OCI-LY1 (cell line): ENCODE measurements around the gene NLRP13.

Experiments used
- H2AFZ ChIP-seq: fragments of 200-600 bp; sonication (generic), shearing (Covaris generic); 2 replicates; pipeline ENCODE4 v1.6.0; 2014; ENCODE audit warnings: antibody characterized with exemption, mild to moderate bottlenecking, low read length
- H3F3A ChIP-seq: fragments of 200-600 bp; sonication (generic), shearing (Covaris generic); 2 replicates; pipeline ENCODE4 v1.6.0; 2014; ENCODE audit warnings: mild to moderate bottlenecking, antibody characterized with exemption, low read length, moderate library complexity; ENCODE audit not compliant: insufficient read depth
- H3K27ac ChIP-seq: fragments of 200-600 bp; sonication (generic); 2 replicates; pipeline ENCODE4 v1.5.1; 2014; ENCODE audit warnings: low read length, mixed run types, mild to moderate bottlenecking, low read depth; ENCODE audit not compliant: poor library complexity, severe bottlenecking
- H3K27me3 ChIP-seq: fragments of 200-600 bp; sonication (generic); 2 replicates; pipeline ENCODE4 v1.6.0; 2014; ENCODE audit warnings: antibody characterized with exemption, mild to moderate bottlenecking, low read length, moderate library complexity; ENCODE audit not compliant: insufficient read depth
- H3K36me3 ChIP-seq: fragments of 200-600 bp; sonication (generic); 2 replicates; pipeline ENCODE4 v1.6.1; 2014; ENCODE audit warnings: mild to moderate bottlenecking, antibody characterized with exemption, low read length, moderate library complexity, mixed read lengths; ENCODE audit not compliant: insufficient read depth
- H3K4me1 ChIP-seq: fragments of 200-600 bp; sonication (generic); 2 replicates; pipeline ENCODE4 v1.5.1; 2014; ENCODE audit warnings: mild to moderate bottlenecking, low read length, moderate library complexity; ENCODE audit not compliant: insufficient read depth, severe bottlenecking
- H3K4me2 ChIP-seq: fragments of 200-600 bp; sonication (generic), shearing (Covaris generic); 2 replicates; pipeline ENCODE4 v1.6.1; 2014; ENCODE audit warnings: low read length
- H3K4me3 ChIP-seq: fragments of 200-600 bp; sonication (generic); 2 replicates; pipeline ENCODE4 v1.5.1; 2014; ENCODE audit warnings: low read length, low read depth, mild to moderate bottlenecking, mixed read lengths; ENCODE audit not compliant: poor library complexity, severe bottlenecking
- H3K79me2 ChIP-seq: fragments of 200-600 bp; shearing (Covaris generic); 2 replicates; pipeline ENCODE4 v1.6.1; 2016; ENCODE audit warnings: mixed run types, low read length, mixed read lengths; ENCODE audit not compliant: insufficient read depth
- H3K9ac ChIP-seq: fragments of 200-600 bp; sonication (generic), shearing (Covaris generic); 2 replicates; pipeline ENCODE4 v1.6.1; 2014; ENCODE audit warnings: mild to moderate bottlenecking, low read length, mixed read lengths
- H3K9me2 ChIP-seq: fragments of 200-600 bp; sonication (generic), shearing (Covaris generic); 2 replicates; pipeline ENCODE4 v1.6.1; 2014; ENCODE audit warnings: low read depth, mild to moderate bottlenecking, low read length, mixed read lengths
- H3K9me3 ChIP-seq: fragments of 200-600 bp; shearing (Covaris generic); 2 replicates; pipeline ENCODE4 v1.6.1; 2014; ENCODE audit warnings: low read length, mixed read lengths
- H4K20me1 ChIP-seq: fragments of 200-600 bp; sonication (generic), shearing (Covaris generic); 2 replicates; pipeline ENCODE4 v1.6.0; 2016; ENCODE audit warnings: mild to moderate bottlenecking, low read length; ENCODE audit not compliant: insufficient read depth
- CTCF ChIP-seq: fragments of 200-600 bp; sonication (generic), shearing (Covaris generic); IDR thresholded peaks from 2 replicates; pipeline ENCODE4 v1.5.1; 2017; ENCODE audit warnings: mild to moderate bottlenecking, antibody characterized with exemption, low read length, moderate library complexity, mixed read lengths
- EZH2 ChIP-seq: fragments of 200-600 bp; sonication (generic), shearing (Covaris generic); IDR thresholded peaks from 2 replicates; pipeline ENCODE4 v1.8.0; 2017; ENCODE audit warnings: borderline replicate concordance, mixed run types, mild to moderate bottlenecking, antibody characterized with exemption, low read length, moderate library complexity, mixed read lengths

NLRP13 gene

GRCh38 chr19:55931936-55932386 is at the start of gene NLRP13:
TSS of gene NLRP13 (minus strand) at chr19:55932336. CDS start at chr19:55932311, 25 bp downstream.
- TF ChIP-seq EZH2 (no peak), CTCF (no peak)
- H2AFZ ChIP-seq: no peak within 1 kb of the TSS
- no peaks in the 10 kb centered on the region for H3K9me2 ChIP-seq
- no peaks in the 10 kb centered on the region for H3F3A ChIP-seq
- H3K79me2 ChIP-seq: no peaks in the 10 kb centered on the region
- H3K9ac ChIP-seq: no peak within 1 kb of the TSS
- H3K4me1 ChIP-seq: no peaks in the 10 kb centered on the region
- H3K4me2 ChIP-seq: no peak within 1 kb of the TSS
- no peak within 1 kb of the TSS for H3K4me3 ChIP-seq
- no peak within 1 kb of the TSS for H3K27ac ChIP-seq
- no peaks in the 10 kb centered on the region for H4K20me1 ChIP-seq
- no peaks in the 10 kb centered on the region for H3K36me3 ChIP-seq
- H3K27me3 ChIP-seq: no peaks in the 10 kb centered on the region
- no peaks in the 10 kb centered on the region for H3K9me3 ChIP-seq

GRCh38 chr19:55980415-55980814 is 48.3 kb upstream of the NLRP13 start:
- Histone ChIP-seq H3K9me2 (no peaks in the 10 kb centered on the region), H3K4me1 (no peaks in the 10 kb centered on the region), H3K4me2 (no peak overlapping the region), H3K36me3 (no peaks in the 10 kb centered on the region), H3K9me3 (peaks cover 3% of the 10 kb centered on the region; the same call in 1 of the 2 replicates), H3K79me2 (no peaks in the 10 kb centered on the region), H4K20me1 (no peaks in the 10 kb centered on the region), H3K27ac (no peak overlapping the region), H3K9ac (no peak overlapping the region), H3F3A (no peaks in the 10 kb centered on the region), H3K27me3 (no peaks in the 10 kb centered on the region), H2AFZ (no peak overlapping the region), H3K4me3 (no peak overlapping the region)
- TF ChIP-seq EZH2 (no peak), CTCF (no peak)

- peaks cover under 1% of the 10 kb centered on the region; the same call in 1 of the 2 replicates for H3K9me3 ChIP-seq
Observed at GRCh38 chr19:55973982-55974381, 41.8 kb upstream of the NLRP13 start.

More at GRCh38 chr19:55973982-55974381, 41.8 kb upstream of the NLRP13 start:
- Histone ChIP-seq H3K4me3 (no peak overlapping the region), H4K20me1 (no peaks in the 10 kb centered on the region), H3F3A (no peaks in the 10 kb centered on the region), H3K79me2 (no peaks in the 10 kb centered on the region), H3K27ac (no peak overlapping the region), H3K4me1 (no peaks in the 10 kb centered on the region), H3K36me3 (no peaks in the 10 kb centered on the region), H3K4me2 (no peak overlapping the region), H3K9me2 (no peaks in the 10 kb centered on the region), H2AFZ (no peak overlapping the region), H3K9ac (no peak overlapping the region), H3K27me3 (no peaks in the 10 kb centered on the region)
- TF ChIP-seq EZH2 (no peak), CTCF (no peak)
